GM21390 (cell line): ENCODE results near the gene HHEX.
"Not testable (repeated sequence)": the region's sequence is repeated elsewhere in the genome, so short reads cannot be mapped to it uniquely, and the experiment has no call there.

Experiments used
- ATAC-seq: cut with Tn5 transposase; IDR thresholded peaks from one replicate; pipeline ENCODE4 v1.9.1; 2021; ENCODE audit not compliant: unreplicated experiment

The HHEX gene

GRCh38 chr10:92689663-92690210 is at the start of gene HHEX:
HHEX (plus strand) TSS chr10:92689955; CDS start chr10:92689987, 32 bp downstream.
- ATAC-seq, result peak; percentile 53

- no peak for ATAC-seq
These were observed 49.6 kb upstream of the HHEX start for GRCh38 chr10:92640107-92640506.

GRCh38 chr10:92641492-92641891 is 48.3 kb upstream of the HHEX start:
- ATAC-seq, result no peak

- ATAC-seq, result no peak
These were observed 44.8 kb upstream of the HHEX start for GRCh38 chr10:92644921-92645320.

- ATAC-seq, result not testable (repeated sequence)
These were observed 38.9 kb upstream of the HHEX start for GRCh38 chr10:92650864-92651263.

- ATAC-seq, result no peak
These were observed 34.3 kb upstream of the HHEX start for GRCh38 chr10:92655426-92655825.

GRCh38 chr10:92656266-92656961 is 33.3 kb upstream of the HHEX start:
- ATAC-seq, result no peak

GRCh38 chr10:92657024-92657423 is 32.7 kb upstream of the HHEX start:
- no peak for ATAC-seq

GRCh38 chr10:92662848-92663247 is 26.9 kb upstream of the HHEX start:
- ATAC-seq, result no peak

GRCh38 chr10:92664322-92664721 is 25.4 kb upstream of the HHEX start:
- ATAC-seq, result no peak

- no peak for ATAC-seq
These were observed 22.7 kb upstream of the HHEX start for GRCh38 chr10:92667078-92667477.

GRCh38 chr10:92677708-92678107 is 12.0 kb upstream of the HHEX start:
- no peak for ATAC-seq

GRCh38 chr10:92678206-92678605 is 11.5 kb upstream of the HHEX start:
- no peak for ATAC-seq

- no peak for ATAC-seq
These were observed 8.4 kb upstream of the HHEX start for GRCh38 chr10:92681306-92681834.

- no peak for ATAC-seq
These were observed 1.2 kb upstream of the HHEX start for GRCh38 chr10:92688573-92688926.

- ATAC-seq, result peak; percentile 16
These were observed 660 bp upstream of the HHEX start for GRCh38 chr10:92688927-92689662.

- ATAC-seq, result peak; percentile 23
These were observed 608 bp downstream of the HHEX start for GRCh38 chr10:92690211-92690914.

GRCh38 chr10:92690915-92691590 is 1.3 kb downstream of the HHEX start:
- no peak for ATAC-seq

GRCh38 chr10:92691591-92692079 is 1.9 kb downstream of the HHEX start:
- no peak for ATAC-seq

- ATAC-seq, result no peak
These were observed 2.4 kb downstream of the HHEX start for GRCh38 chr10:92692080-92692671.
